ENCODE measurements around the gene HNRNPA3.
"Not testable (repeated sequence)": the region's sequence is repeated elsewhere in the genome, so short reads cannot be mapped to it uniquely, and the experiment has no call there.

HNRNPA3 gene

GRCh38 chr2:177211169-177211568 is 1.4 kb upstream of the HNRNPA3 start:
- Histone ChIP-seq H3K27me3 (ENCODE audit: insufficient read depth, low read depth) (no peaks in the 10 kb centered on the region), H3K4me1 (ENCODE audit: low read depth, poor library complexity, severe bottlenecking) (peaks cover 51% of the 10 kb centered on the region), H3K27ac (peak overlapping the region; percentile 93), H3K4me3 (IDR thresholded peaks at IDR 0.05; ENCODE audit: insufficient read depth, low read depth, low read length) (no peak overlapping the region), H4K20me1 (ENCODE audit: insufficient read depth) (peaks cover 21% of the 10 kb centered on the region), H3K36me3 (ENCODE audit: insufficient read depth) (peaks cover 22% of the 10 kb centered on the region; the same call in 1 of the 2 replicates), H3K4me2 (peak overlapping the region; percentile 68), H3K79me2 (ENCODE audit: insufficient read depth, low read depth) (peaks cover 33% of the 10 kb centered on the region), H3K9ac (peak overlapping the region; percentile 99), H2AFZ (ENCODE audit: low read depth) (peak overlapping the region; percentile 41)
- TF ChIP-seq, protein P1, sequence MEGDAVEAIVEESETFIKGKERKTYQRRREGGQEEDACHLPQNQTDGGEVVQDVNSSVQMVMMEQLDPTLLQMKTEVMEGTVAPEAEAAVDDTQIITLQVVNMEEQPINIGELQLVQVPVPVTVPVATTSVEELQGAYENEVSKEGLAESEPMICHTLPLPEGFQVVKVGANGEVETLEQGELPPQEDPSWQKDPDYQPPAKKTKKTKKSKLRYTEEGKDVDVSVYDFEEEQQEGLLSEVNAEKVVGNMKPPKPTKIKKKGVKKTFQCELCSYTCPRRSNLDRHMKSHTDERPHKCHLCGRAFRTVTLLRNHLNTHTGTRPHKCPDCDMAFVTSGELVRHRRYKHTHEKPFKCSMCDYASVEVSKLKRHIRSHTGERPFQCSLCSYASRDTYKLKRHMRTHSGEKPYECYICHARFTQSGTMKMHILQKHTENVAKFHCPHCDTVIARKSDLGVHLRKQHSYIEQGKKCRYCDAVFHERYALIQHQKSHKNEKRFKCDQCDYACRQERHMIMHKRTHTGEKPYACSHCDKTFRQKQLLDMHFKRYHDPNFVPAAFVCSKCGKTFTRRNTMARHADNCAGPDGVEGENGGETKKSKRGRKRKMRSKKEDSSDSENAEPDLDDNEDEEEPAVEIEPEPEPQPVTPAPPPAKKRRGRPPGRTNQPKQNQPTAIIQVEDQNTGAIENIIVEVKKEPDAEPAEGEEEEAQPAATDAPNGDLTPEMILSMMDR (conservative IDR thresholded peaks at IDR 0.05; ENCODE audit: low read depth, low read length), result no peak

DNA sequence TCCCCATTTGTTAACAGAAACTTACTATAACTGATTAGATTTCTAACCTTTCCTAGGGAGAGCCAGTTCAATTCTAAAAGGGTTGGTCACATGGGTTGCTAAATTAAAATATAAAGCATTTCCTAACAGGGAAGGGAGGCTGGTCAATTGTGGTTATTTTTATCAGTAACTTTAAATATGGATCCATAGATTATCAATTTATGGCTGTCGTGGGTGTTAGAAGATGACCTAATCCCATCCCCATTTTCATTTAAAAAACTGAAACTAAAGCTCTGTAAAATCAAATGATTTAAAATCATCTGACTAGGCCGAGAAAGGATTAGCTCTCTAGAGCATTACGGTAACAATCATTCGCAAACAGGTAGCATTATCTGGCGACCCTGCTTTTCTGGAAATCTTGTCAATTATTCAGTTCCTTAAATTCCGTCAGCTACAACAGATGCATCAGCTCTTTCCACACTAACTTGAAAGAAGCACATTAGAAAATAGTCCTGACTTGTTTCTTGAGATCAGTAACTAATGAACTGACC is 953 bp upstream of the HNRNPA3 start:
- peaks cover 22% of the 10 kb centered on the region for H4K20me1 ChIP-seq (ENCODE audit: insufficient read depth)
- peaks cover 55% of the 10 kb centered on the region for H3K4me1 ChIP-seq (ENCODE audit: low read depth, poor library complexity, severe bottlenecking)
- peaks cover 26% of the 10 kb centered on the region; the same call in 1 of the 2 replicates for H3K36me3 ChIP-seq (ENCODE audit: insufficient read depth)
- peak overlapping the region; percentile 68 for H3K4me2 ChIP-seq
- TF ChIP-seq, protein P1 (conservative IDR thresholded peaks at IDR 0.05; ENCODE audit: low read depth, low read length), result no peak
- peak overlapping the region; percentile 93 for H3K27ac ChIP-seq
- no peaks in the 10 kb centered on the region for H3K27me3 ChIP-seq (ENCODE audit: insufficient read depth, low read depth)
- H3K4me3 ChIP-seq (IDR thresholded peaks at IDR 0.05; ENCODE audit: insufficient read depth, low read depth, low read length), result peak overlapping the region; percentile 99
- H2AFZ ChIP-seq (ENCODE audit: low read depth), result peak overlapping the region; percentile 41
- H3K79me2 ChIP-seq (ENCODE audit: insufficient read depth, low read depth), result peaks cover 38% of the 10 kb centered on the region
- peak overlapping the region; percentile 99 for H3K9ac ChIP-seq

GRCh38 chr2:177212891-177213856 is 580 bp downstream of the HNRNPA3 start:
- TF ChIP-seq, protein P1 (conservative IDR thresholded peaks at IDR 0.05; ENCODE audit: low read depth, low read length), result no peak
- Histone ChIP-seq H3K36me3 (ENCODE audit: insufficient read depth) (peaks cover 39% of the 10 kb centered on the region; the same call in 1 of the 2 replicates), H3K27ac (peak overlapping the region; percentile 93), H3K4me3 (IDR thresholded peaks at IDR 0.05; ENCODE audit: insufficient read depth, low read depth, low read length) (peak overlapping the region; percentile 56), H3K9ac (peak overlapping the region; percentile 99), H3K4me2 (peak overlapping the region; percentile 93), H2AFZ (ENCODE audit: low read depth) (peak overlapping the region; percentile 12; the same call in 1 of the 2 replicates), H3K4me1 (ENCODE audit: low read depth, poor library complexity, severe bottlenecking) (peaks cover 46% of the 10 kb centered on the region), H3K27me3 (ENCODE audit: insufficient read depth, low read depth) (no peaks in the 10 kb centered on the region), H3K79me2 (ENCODE audit: insufficient read depth, low read depth) (peaks cover 53% of the 10 kb centered on the region), H4K20me1 (ENCODE audit: insufficient read depth) (peaks cover 27% of the 10 kb centered on the region)

DNA sequence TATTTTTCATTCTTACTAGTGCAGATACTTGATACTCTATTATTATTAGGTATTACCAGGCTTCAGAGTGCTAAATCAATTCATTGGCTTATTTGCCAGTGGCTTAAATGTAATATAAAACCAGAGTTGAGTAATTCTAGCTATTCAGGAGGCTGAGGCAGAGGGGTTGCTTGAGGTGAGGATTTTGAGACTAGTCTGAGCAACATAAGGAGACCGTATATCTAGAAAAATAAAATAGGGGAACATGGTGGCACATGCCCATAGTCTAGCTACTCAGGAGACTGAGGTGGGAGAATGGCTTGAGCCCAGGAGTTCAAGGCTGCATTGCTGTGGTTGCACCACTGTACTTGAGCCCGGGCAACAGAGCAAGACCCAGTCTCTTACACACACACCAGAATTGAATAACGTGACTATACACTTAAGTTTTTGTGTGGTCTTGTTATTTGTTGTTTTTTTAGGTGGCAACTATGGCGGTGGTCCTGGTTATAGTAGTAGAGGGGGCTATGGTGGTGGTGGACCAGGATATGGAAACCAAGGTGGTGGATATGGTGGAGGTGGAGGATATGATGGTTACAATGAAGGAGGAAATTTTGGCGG is 4.8 kb downstream of the HNRNPA3 start:
- H3K9ac ChIP-seq, result no peak overlapping the region

DNA sequence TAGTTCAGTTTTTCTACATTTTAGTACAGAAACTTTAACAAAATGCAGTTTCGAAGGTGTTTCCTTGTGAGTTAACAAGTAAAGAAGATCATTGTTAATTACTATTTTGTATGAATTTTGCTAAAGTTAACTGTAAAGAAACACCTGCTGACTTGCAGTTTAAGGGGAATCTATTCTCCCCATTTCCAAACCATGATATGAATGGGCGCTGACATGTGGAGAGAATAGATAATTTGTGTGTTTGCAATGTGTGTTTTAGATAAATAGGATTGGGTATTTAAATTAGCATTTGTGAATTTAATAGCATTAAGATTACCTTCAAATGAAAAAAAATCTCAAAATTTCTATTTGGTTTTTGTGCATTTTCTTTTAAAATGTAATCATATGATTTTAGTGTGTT is 7.2 kb downstream of the HNRNPA3 start:
- H2AFZ ChIP-seq (ENCODE audit: low read depth); H3K27ac ChIP-seq: not testable (repeated sequence)
- H3K36me3 ChIP-seq (ENCODE audit: insufficient read depth), result peaks cover 37% of the 10 kb centered on the region; the same call in 1 of the 2 replicates

More for the DNA sequence above, 4.8 kb downstream of the HNRNPA3 start:
- H3K4me3 ChIP-seq (IDR thresholded peaks at IDR 0.05; ENCODE audit: insufficient read depth, low read depth, low read length), result no peak overlapping the region
- H3K36me3 ChIP-seq (ENCODE audit: insufficient read depth), result peaks cover 50% of the 10 kb centered on the region; the same call in 1 of the 2 replicates
- no peak overlapping the region; the same call in 1 of the 2 replicates for H3K27ac ChIP-seq
- H4K20me1 ChIP-seq (ENCODE audit: insufficient read depth), result peaks cover 36% of the 10 kb centered on the region
- no peak overlapping the region for H3K4me2 ChIP-seq
- H2AFZ ChIP-seq (ENCODE audit: low read depth), result no peak overlapping the region
- H3K4me1 ChIP-seq (ENCODE audit: low read depth, poor library complexity, severe bottlenecking), result peaks cover 42% of the 10 kb centered on the region
- TF ChIP-seq, protein P1 (conservative IDR thresholded peaks at IDR 0.05; ENCODE audit: low read depth, low read length), result no peak
- no peaks in the 10 kb centered on the region for H3K27me3 ChIP-seq (ENCODE audit: insufficient read depth, low read depth)
- H3K79me2 ChIP-seq (ENCODE audit: insufficient read depth, low read depth), result peaks cover 79% of the 10 kb centered on the region

More for the DNA sequence above, 7.2 kb downstream of the HNRNPA3 start:
- H4K20me1 ChIP-seq (ENCODE audit: insufficient read depth), result peaks cover 22% of the 10 kb centered on the region
- not testable (repeated sequence) for H3K27me3 ChIP-seq (ENCODE audit: insufficient read depth, low read depth); H3K4me3 ChIP-seq (IDR thresholded peaks at IDR 0.05; ENCODE audit: insufficient read depth, low read depth, low read length); H3K9ac ChIP-seq; H3K4me2 ChIP-seq
- H3K4me1 ChIP-seq (ENCODE audit: low read depth, poor library complexity, severe bottlenecking), result peaks cover 33% of the 10 kb centered on the region
- peaks cover 62% of the 10 kb centered on the region for H3K79me2 ChIP-seq (ENCODE audit: insufficient read depth, low read depth)
